Vagina (tissue), 2 donors: ENCODE results near the gene DEGS2. TPM values are rescaled to one million over a fixed set of nuclear protein-coding genes. Genes with fewer than 3 reads are reported as not detected.

ENCODE experiments used
- DNase-seq, 2 donors: peaks; one replicate each; pipeline ENCODE4 v3.0.0-alpha.2; 2017; ENCODE audit errors: extremely low spot score in 2 of 2
- H3K27ac ChIP-seq: fragments of 200-600 bp; sonication (generic); one replicate; pipeline ENCODE4 v1.5.1; 2019
- H3K27me3 ChIP-seq: fragments of 200-600 bp; sonication (generic); one replicate; pipeline ENCODE4 v1.5.1; 2019
- H3K36me3 ChIP-seq, 2 donors: fragments of 200-600 bp; sonication (generic); one replicate each; pipeline ENCODE4 v1.5.1; 2017 to 2019
- H3K4me1 ChIP-seq: fragments of 200-600 bp; sonication (generic); one replicate; pipeline ENCODE4 v1.5.1; 2019
- H3K4me3 ChIP-seq, 2 donors: fragments of 200-600 bp; sonication (generic); 1 replicate in 1 of 2; 2 replicates in 1 of 2; pipeline ENCODE4 v1.5.1; 2016 to 2019
- H3K9me3 ChIP-seq: fragments of 200-600 bp; sonication (generic); one replicate; pipeline ENCODE4 v1.5.1; 2019
- POLR2A ChIP-seq, 2 donors: fragments of 450-650 bp; IDR thresholded peaks; one replicate each; pipeline ENCODE4 v1.6.1; 2017; ENCODE audit warnings: antibody characterized with exemption in 2 of 2, mild to moderate bottlenecking in 2 of 2, moderate library complexity in 2 of 2
- POLR2AphosphoS5 ChIP-seq, 2 donors: sonication (generic); formaldehyde crosslinking; IDR thresholded peaks; one replicate each; pipeline ENCODE4 v1.9.0; 2017; ENCODE audit warnings: antibody characterized with exemption in 2 of 2, mild to moderate bottlenecking in 2 of 2, low read depth in 1 of 2; ENCODE audit not compliant: insufficient read depth in 1 of 2
- intact Hi-C: fragments of 100-400 bp; cut with DNase I; formaldehyde crosslinking; loops from one replicate; pipeline ENCODE4 v1.15.1; 2023
- microRNA counts, 2 donors: library from miRNA; unstranded; fragments of <30 nt; microRNA quantifications; one replicate each; lab custom pipeline; 2016 to 2017
- microRNA-seq: library from miRNA; unstranded; fragments of <30 nt; microRNA quantifications from one replicate; pipeline ENCODE4, GENCODE V29; 2017; ENCODE audit warnings: borderline number of aligned reads, borderline replicate concordance
- small RNA-seq: library from RNA; depleted of rRNA; stranded (forward); fragments of <200 nt; gene quantifications from one replicate; pipeline ENCODE3, GENCODE V24; 2016
- total RNA-seq: library from RNA; depleted of rRNA; stranded (reverse); fragments of >200 nt; gene quantifications from one replicate; pipeline ENCODE4 v1.2.3, GENCODE V29; 2016
- TF ChIP-seq, protein P1 (sequence below), 3 experiments: fragments of 450-650 bp in 2 of 3; fragments of 200-600 bp in 1 of 3; sonication (generic) in 1 of 3; IDR thresholded peaks; one replicate each; pipeline ENCODE4 v1.5.1; 2017 to 2019; ENCODE audit warnings: antibody characterized with exemption in 3 of 3, mild to moderate bottlenecking in 2 of 3, moderate library complexity in 2 of 3

Gene DEGS2
- total RNA-seq, 1 donor from 2014 or later: 19.9 TPM

DNA sequence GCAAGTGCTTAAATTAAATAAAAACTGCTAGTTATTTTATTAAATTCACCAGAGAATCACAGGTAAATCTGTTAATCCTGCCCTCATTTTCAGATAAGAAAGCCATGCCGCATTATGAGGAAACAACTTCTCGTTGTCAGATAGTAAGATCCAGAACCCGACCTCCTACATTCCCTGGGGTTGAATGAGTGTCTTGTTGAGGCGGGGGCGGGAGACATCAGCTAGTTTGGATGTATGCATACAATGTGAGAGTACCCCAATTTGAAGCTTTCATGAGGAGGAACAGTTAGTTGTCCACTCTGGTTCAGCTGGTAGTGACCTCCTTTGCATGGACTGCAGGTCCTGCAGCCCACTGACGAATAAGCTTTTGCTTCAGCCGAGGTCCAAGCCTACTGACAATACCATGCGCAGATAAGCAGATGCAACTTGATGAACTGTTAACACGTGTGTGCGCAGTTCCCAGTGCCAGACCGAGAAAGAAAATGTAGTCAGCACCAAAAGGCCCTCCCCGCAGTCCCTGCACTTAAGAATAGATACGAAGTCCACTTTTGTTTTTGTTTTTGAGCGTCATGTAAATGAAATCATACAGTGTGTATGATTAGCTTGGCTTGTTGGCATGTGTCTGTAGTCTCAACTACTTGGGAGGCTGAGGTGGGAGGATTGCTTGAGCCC lies 59.3 kb downstream of the DEGS2 start:
- TF ChIP-seq POLR2A (IDR thresholded peaks at IDR 0.05): no peak
- TF ChIP-seq POLR2AphosphoS5 (IDR thresholded peaks at IDR 0.05; ENCODE audit: insufficient read depth in 1 of 2, low read depth in 1 of 2): no peak
- TF ChIP-seq, protein P1, sequence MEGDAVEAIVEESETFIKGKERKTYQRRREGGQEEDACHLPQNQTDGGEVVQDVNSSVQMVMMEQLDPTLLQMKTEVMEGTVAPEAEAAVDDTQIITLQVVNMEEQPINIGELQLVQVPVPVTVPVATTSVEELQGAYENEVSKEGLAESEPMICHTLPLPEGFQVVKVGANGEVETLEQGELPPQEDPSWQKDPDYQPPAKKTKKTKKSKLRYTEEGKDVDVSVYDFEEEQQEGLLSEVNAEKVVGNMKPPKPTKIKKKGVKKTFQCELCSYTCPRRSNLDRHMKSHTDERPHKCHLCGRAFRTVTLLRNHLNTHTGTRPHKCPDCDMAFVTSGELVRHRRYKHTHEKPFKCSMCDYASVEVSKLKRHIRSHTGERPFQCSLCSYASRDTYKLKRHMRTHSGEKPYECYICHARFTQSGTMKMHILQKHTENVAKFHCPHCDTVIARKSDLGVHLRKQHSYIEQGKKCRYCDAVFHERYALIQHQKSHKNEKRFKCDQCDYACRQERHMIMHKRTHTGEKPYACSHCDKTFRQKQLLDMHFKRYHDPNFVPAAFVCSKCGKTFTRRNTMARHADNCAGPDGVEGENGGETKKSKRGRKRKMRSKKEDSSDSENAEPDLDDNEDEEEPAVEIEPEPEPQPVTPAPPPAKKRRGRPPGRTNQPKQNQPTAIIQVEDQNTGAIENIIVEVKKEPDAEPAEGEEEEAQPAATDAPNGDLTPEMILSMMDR (IDR thresholded peaks at IDR 0.05): no peak
- intact Hi-C loops: no loop called here
- Histone ChIP-seq H3K27ac (no peak overlapping the region), H3K9me3 (no peaks in the 10 kb centered on the region), H3K4me1 (peaks cover 33% of the 10 kb centered on the region), H3K27me3 (no peaks in the 10 kb centered on the region), H3K4me3 (no peak overlapping the region), H3K36me3 (peaks cover 0 to 13% of the 10 kb centered on the region in 2 donors)
- DNase-seq: no peak

DNA sequence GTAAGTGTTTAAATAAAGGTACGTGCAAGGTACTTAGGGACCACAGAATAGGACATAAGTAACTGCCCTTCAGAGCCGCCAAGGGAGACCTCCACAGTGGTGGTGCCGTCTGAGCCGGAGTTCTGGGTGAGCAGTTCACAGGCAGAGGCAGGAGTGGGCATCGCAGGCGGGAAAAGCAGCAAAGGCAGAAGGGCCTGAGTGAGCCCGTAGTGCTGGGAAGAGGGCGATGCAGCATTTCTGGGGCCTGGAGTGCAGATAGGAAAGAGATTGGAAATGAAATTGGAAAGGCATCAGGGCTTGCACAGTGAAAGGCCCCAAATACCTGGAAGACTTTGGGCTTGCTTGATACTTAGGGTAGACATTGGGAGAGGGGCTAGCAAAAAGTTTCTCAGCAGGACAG lies 61.3 kb downstream of the DEGS2 start:
- H3K27ac ChIP-seq: no peak overlapping the region
- no peak overlapping the region for H3K4me3 ChIP-seq
- H3K4me1 ChIP-seq: peaks cover 13% of the 10 kb centered on the region
- DNase-seq: no peak
- TF ChIP-seq, protein P1 (IDR thresholded peaks at IDR 0.05): no peak
- no peak for TF ChIP-seq POLR2A (IDR thresholded peaks at IDR 0.05)
- TF ChIP-seq POLR2AphosphoS5 (IDR thresholded peaks at IDR 0.05; ENCODE audit: insufficient read depth in 1 of 2, low read depth in 1 of 2): no peak
- no peaks in the 10 kb centered on the region for H3K27me3 ChIP-seq
- intact Hi-C loops: no loop called here
- peaks cover 0 to 13% of the 10 kb centered on the region in 2 donors for H3K36me3 ChIP-seq
- no peaks in the 10 kb centered on the region for H3K9me3 ChIP-seq

DNA sequence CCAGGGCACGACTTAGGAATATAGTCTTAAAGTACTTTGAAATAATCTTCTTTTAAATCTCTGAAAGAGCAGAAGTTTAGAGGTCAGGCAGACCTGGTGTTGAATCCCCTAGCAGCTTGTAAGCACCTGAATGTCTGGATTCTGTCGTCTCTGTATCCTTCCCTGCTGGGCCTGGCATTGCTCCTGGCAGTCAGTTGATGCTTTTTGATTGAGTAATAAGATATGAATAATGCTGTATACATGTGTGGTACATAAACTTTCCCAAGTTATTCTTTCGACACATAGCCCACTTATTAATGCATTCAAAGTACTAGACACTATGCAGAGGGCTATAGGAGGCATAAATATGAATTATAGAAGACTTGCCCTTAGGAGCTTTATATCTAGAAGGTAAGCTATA lies 62.8 kb downstream of the DEGS2 start:
- intact Hi-C loops: no loop called here
- no peaks in the 10 kb centered on the region for H3K27me3 ChIP-seq
- no peaks in the 10 kb centered on the region for H3K9me3 ChIP-seq
- H3K4me1 ChIP-seq: peaks cover 6% of the 10 kb centered on the region
- H3K27ac ChIP-seq: no peak overlapping the region
- TF ChIP-seq, protein P1 (IDR thresholded peaks at IDR 0.05): no peak
- TF ChIP-seq POLR2AphosphoS5 (IDR thresholded peaks at IDR 0.05; ENCODE audit: insufficient read depth in 1 of 2, low read depth in 1 of 2) (no peak), POLR2A (IDR thresholded peaks at IDR 0.05) (no peak)
- no peak overlapping the region for H3K4me3 ChIP-seq
- peaks cover 0 to 17% of the 10 kb centered on the region in 2 donors for H3K36me3 ChIP-seq
- no peak for DNase-seq

MicroRNA genes within 50 kb of the gene (microRNA counts, 767-probe panel; counts per million panel counts)
- microRNA hsa-miR-151b (lab: Ali Mortazavi, UCI): 238 to 261 counts per million in 2 donors
- microRNA hsa-miR-342-3p (lab: Ali Mortazavi, UCI): 6,572 to 6,865 counts per million in 2 donors
- microRNA hsa-miR-342-5p (lab: Ali Mortazavi, UCI): 238 to 261 counts per million in 2 donors

Small RNAs within 50 kb of the gene (microRNA-seq; reads per million reads assigned to microRNA genes)
- gene MIR151B (115 reads per million, percentile 56 among the genes with 10 or more reads in this experiment), gene MIR342 (1,010 reads per million, percentile 78 among the genes with 10 or more reads in this experiment)

Small RNAs within 50 kb of the gene (small RNA-seq; reads per million reads assigned to genes)
- gene MIR151B (4.7 reads per million, percentile 86 among the genes with 10 or more reads in this experiment), gene MIR342 (106 reads per million, percentile 97 among the genes with 10 or more reads in this experiment)

Other genes with a start within 250 kb of the DEGS2 start
- 112 TPM for gene EVL, start 94.2 kb downstream of the DEGS2 start, total RNA-seq
- gene YY1, start 79.5 kb upstream of the DEGS2 start, total RNA-seq: 43.0 TPM
- gene SLC25A29, start 146.8 kb upstream of the DEGS2 start, total RNA-seq: 58.9 TPM
- gene SLC25A47, start 163.7 kb upstream of the DEGS2 start, total RNA-seq: not detected
- 4.2 TPM for gene WDR25, start 216.8 kb upstream of the DEGS2 start, total RNA-seq